ENCODE measurements around the gene FOLR2. TPM values are rescaled to one million over a fixed set of nuclear protein-coding genes. Genes with fewer than 3 reads are reported as not detected.

The FOLR2 gene
- total and polyA plus RNA-seq, 10 donors: 16.1 to 62.3 (median 23.0) TPM

GRCh38 chr11:72249961-72250360 is 33.4 kb downstream of the FOLR2 start:
- DNase-seq: no peak
- Histone ChIP-seq H3K4me3 (no peak overlapping the region), H3K36me3 (no peaks in the 10 kb centered on the region), H3K9me3 (no peaks in the 10 kb centered on the region), H3K27ac (no peak overlapping the region), H3K27me3 (replicated peaks in 1 of 7) (peaks cover 0 to 76% (median 32%) of the 10 kb centered on the region in 7 donors), H3K4me1 (peaks cover 0 to 4% (median under 1%) of the 10 kb centered on the region in 6 donors)
- intact Hi-C loops (cut with DNase I; ENCODE audit: low total_unique reads): no loop called here
- TF ChIP-seq POLR2A (IDR thresholded peaks at IDR 0.05) (no peak), POLR2AphosphoS5 (IDR thresholded peaks at IDR 0.05) (no peak), CTCF (IDR thresholded peaks at IDR 0.05 in 8 of 11, conservative IDR thresholded peaks at IDR 0.05 in 3 of 11) (no peak)
- 84 to 90% (median 88%) methylated on average over 4 to 5 of the region's 5 CpGs for WGBS, 5 donors

- no peak for DNase-seq
- TF ChIP-seq POLR2A (IDR thresholded peaks at IDR 0.05) (no peak), CTCF (IDR thresholded peaks at IDR 0.05 in 8 of 11, conservative IDR thresholded peaks at IDR 0.05 in 3 of 11) (no peak), POLR2AphosphoS5 (IDR thresholded peaks at IDR 0.05) (no peak)
- Histone ChIP-seq H3K27me3 (replicated peaks in 1 of 7) (peaks cover 0 to 67% (median 23%) of the 10 kb centered on the region in 7 donors), H3K4me3 (no peak overlapping the region), H3K36me3 (no peaks in the 10 kb centered on the region), H3K4me1 (no peaks in the 10 kb centered on the region), H3K9me3 (no peaks in the 10 kb centered on the region), H3K27ac (no peak overlapping the region)
- 86 to 92% (median 89%) methylated on average over 13 to 24 of the region's 24 CpGs for WGBS, 5 donors
- intact Hi-C loops (cut with DNase I; ENCODE audit: low total_unique reads): no loop called here
These were observed 34.3 kb downstream of the FOLR2 start for GRCh38 chr11:72250661-72251464.

- TF ChIP-seq POLR2AphosphoS5 (IDR thresholded peaks at IDR 0.05): no peak
- no peak for TF ChIP-seq CTCF (IDR thresholded peaks at IDR 0.05 in 8 of 11, conservative IDR thresholded peaks at IDR 0.05 in 3 of 11)
- TF ChIP-seq POLR2A (IDR thresholded peaks at IDR 0.05): no peak
- Histone ChIP-seq H3K4me1 (no peaks in the 10 kb centered on the region), H3K36me3 (no peaks in the 10 kb centered on the region), H3K9me3 (no peaks in the 10 kb centered on the region), H3K4me3 (no peak overlapping the region), H3K27ac (no peak overlapping the region), H3K27me3 (replicated peaks in 1 of 7) (peaks cover 0 to 60% (median 15%) of the 10 kb centered on the region in 7 donors)
- DNase-seq: no peak
- intact Hi-C loops (cut with DNase I; ENCODE audit: low total_unique reads): no loop called here
- WGBS, 5 donors: 67 to 88% (median 84%) methylated on average over 5 of the region's 5 CpGs
These were observed 35.0 kb downstream of the FOLR2 start for GRCh38 chr11:72251614-72252013.

GRCh38 chr11:72253392-72253791 is 36.8 kb downstream of the FOLR2 start:
- intact Hi-C loops (cut with DNase I; ENCODE audit: low total_unique reads): no loop called here
- TF ChIP-seq POLR2A (IDR thresholded peaks at IDR 0.05) (no peak), POLR2AphosphoS5 (IDR thresholded peaks at IDR 0.05) (no peak), CTCF (IDR thresholded peaks at IDR 0.05 in 8 of 11, conservative IDR thresholded peaks at IDR 0.05 in 3 of 11) (no peak)
- 89 to 95% (median 93%) methylated on average over 3 of the region's 3 CpGs for WGBS, 5 donors
- Histone ChIP-seq H3K4me1 (no peaks in the 10 kb centered on the region), H3K27me3 (replicated peaks in 1 of 7) (peaks cover 0 to 42% (median 7%) of the 10 kb centered on the region in 7 donors), H3K36me3 (no peaks in the 10 kb centered on the region), H3K4me3 (no peak overlapping the region), H3K27ac (no peak overlapping the region), H3K9me3 (no peaks in the 10 kb centered on the region)
- no peak for DNase-seq
